HG02840 (cell line): ENCODE measurements around the gene MUC20.
"Not testable (repeated sequence)": the region's sequence is repeated elsewhere in the genome, so short reads cannot be mapped to it uniquely, and the experiment has no call there.

Experiments
- ATAC-seq: cut with Tn5 transposase; IDR thresholded peaks from one replicate; pipeline ENCODE4 v1.9.1; 2021; ENCODE audit warnings: mild to moderate bottlenecking, moderate library complexity, moderate number of reproducible peaks; ENCODE audit not compliant: unreplicated experiment, low FRiP score

MUC20 gene

GRCh38 chr3:195692781-195693427 is 27.9 kb upstream of the MUC20 start:
- ATAC-seq, result no peak

- no peak for ATAC-seq
Measured at GRCh38 chr3:195693428-195694216, 27.2 kb upstream of the MUC20 start.

DNA sequence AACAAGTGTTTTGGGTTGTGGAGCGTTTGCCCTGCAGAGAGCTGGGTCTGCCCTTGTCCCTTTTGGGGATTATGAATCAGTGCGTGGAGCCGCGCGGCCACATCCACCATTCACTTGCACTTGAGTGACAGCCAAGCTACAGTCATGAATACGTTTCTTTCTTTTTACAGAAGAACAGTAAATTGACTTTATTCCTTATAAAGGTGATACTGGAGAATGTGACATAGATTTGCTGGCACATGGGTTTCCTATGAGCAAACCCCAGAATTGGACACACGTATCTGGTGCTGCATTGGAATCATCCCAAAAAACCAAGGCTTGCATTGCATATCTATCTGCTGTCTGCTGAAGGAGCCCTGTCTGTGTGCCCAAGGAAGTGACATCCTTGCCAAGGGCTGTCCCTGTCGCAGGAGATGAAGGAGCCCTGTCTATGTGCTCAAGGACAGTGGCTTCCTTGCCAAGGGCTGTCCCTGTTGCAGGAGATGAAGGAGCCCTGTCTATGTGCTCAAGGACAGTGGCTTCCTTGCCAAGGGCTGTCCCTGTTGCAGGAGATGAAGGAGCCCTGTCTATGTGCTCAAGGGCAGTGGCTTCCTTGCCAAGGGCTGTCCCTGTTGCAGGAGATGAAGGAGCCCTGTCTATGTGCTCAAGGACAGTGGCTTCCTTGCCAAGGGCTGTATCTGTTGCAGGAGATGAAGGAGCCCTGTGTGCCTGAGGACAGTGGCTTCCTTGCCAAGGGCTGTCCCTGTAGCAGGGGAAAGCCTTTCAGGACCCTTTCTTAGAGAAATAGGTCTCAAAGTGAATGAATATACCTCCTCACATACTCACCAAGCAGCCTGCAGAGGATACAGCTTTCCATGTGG is 26.3 kb upstream of the MUC20 start:
- not testable (repeated sequence) for ATAC-seq

- ATAC-seq, result no peak
Measured at GRCh38 chr3:195696632-195697278, 24.0 kb upstream of the MUC20 start.

DNA sequence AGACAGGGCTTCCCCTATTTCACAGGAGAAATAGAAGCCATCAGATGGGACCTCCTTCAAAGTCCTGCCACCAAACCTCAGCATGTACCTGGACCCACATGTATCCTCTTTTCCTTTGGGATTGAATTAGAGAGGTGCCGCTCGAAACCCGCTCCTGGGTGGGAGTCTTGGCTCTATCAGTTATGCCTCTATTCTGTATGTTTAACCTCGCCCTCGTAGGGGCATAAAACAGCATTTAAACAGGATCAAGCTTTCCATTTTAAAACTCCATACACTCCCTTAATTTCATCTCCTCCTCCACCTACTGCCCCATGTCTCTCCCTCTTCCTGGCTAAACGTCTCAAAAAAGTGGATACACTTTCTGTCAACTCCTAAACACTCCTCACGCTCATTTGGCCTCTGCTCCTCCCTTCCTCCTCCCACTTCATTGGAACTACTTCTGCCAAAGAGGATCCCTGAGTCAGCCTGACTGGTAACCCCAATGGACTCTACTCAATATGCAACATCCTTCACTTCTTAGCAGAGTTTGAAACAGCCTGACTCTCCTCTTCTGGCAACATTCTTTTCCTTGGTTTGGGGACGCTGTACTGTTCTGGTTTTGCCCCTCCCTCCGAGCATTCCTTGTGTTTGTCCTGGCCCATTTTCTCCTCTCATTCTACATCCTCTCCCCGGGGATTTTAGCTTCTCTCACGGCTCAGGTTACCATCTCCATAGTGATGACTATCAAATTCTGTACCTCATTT is 23.0 kb upstream of the MUC20 start:
- no peak for ATAC-seq

GRCh38 chr3:195698325-195698646 is 22.5 kb upstream of the MUC20 start:
- ATAC-seq, result no peak

DNA sequence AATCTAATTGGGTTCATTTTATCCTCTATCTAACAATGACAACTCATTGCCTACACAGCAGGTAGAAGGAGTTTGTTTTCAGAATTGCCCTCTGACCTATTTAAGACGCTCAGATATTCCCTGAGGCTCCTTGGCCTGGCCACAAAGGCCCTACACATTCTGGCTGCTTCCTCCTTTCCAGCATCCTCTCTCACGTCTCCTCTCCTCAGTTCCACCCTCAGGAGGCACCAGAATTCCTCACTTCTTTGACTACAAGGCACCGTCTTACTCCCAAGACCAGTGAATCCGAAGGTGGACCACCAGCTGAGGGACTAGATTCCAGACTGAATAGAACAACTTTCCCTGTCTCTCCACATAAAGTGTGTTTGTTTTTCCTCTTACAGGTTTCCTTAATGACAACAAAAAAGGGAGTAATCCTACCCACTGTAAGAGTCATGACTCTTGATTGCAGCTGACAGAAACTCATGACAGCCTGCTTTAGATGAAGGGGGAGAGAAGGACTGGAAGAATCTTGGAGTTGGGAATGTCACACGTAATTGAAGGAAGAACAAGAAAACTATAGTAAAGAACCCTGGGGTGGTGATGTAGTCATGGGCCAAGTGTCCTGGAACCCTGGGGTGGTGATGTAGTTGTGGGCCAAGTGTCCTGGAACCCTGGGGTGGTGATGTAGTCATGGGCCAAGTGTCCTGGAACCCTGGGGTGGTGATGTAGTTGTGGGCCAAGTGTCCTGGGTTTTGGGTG is 22.0 kb upstream of the MUC20 start:
- no peak for ATAC-seq

GRCh38 chr3:195699388-195699771 is 21.4 kb upstream of the MUC20 start:
- no peak for ATAC-seq

- no peak for ATAC-seq
Measured at GRCh38 chr3:195699860-195700259, 20.9 kb upstream of the MUC20 start.

DNA sequence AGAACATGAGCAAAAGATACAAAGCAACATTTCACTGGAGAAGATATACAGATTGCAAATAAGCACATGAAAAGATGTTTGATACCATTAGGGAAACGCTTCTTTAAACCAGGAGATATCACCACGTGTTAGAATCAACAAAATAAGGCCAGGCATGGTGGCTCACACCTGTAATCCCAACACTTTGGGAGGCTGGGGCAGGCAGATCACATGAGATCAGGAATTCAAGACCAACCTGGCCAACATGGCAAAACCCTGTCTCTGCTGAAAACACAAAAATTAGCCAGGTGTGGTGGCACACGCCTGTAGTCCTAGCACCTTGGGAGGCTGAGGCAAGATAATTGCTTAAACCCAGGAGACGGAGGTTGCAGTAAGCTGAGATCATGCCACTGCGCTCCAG is 20.5 kb upstream of the MUC20 start:
- no peak for ATAC-seq

DNA sequence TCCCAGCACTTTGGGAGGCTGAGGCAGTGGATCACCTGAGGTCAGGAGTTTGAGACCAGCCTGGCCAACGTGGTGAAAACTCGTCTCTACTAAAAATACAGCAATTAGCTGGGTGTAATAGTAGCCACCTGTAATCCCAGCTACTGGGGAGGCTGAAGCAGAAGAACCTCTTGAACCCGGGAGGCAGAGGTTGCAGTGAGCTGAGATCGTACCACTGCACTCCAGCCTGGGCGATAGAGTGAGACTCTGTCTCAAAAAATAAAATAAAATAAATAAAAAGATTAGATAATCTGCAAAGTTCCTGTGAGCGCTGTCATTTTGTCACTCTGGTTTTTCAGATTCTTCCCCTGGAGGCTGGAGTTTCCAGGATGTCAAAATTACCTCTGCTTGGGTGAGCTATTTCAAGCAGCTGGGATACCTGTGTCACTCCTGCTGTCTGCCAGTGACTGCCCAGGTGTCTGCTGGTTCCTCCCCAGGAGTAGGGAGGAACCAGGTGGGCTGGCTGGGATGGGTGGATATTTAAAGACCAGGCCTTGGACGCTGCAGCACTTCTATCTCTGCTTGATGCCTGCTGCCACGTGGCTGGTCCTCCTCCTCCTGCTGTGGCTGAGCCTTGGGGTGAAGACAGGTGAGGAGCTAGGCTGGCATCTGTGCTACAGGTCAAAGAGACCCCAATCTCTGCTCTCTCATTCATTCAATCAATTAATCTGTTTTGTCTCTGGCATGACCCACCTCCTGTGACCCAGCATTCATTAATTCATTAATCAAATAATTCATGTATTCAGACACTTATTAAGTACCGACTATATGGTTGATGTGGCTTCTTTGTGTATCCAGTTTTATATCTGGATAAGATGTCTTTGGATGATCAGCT is 19.5 kb upstream of the MUC20 start:
- no peak for ATAC-seq

- no peak for ATAC-seq
Measured at GRCh38 chr3:195703776-195704175, 17.0 kb upstream of the MUC20 start.

GRCh38 chr3:195704433-195704999 is 16.3 kb upstream of the MUC20 start:
- ATAC-seq, result no peak

DNA sequence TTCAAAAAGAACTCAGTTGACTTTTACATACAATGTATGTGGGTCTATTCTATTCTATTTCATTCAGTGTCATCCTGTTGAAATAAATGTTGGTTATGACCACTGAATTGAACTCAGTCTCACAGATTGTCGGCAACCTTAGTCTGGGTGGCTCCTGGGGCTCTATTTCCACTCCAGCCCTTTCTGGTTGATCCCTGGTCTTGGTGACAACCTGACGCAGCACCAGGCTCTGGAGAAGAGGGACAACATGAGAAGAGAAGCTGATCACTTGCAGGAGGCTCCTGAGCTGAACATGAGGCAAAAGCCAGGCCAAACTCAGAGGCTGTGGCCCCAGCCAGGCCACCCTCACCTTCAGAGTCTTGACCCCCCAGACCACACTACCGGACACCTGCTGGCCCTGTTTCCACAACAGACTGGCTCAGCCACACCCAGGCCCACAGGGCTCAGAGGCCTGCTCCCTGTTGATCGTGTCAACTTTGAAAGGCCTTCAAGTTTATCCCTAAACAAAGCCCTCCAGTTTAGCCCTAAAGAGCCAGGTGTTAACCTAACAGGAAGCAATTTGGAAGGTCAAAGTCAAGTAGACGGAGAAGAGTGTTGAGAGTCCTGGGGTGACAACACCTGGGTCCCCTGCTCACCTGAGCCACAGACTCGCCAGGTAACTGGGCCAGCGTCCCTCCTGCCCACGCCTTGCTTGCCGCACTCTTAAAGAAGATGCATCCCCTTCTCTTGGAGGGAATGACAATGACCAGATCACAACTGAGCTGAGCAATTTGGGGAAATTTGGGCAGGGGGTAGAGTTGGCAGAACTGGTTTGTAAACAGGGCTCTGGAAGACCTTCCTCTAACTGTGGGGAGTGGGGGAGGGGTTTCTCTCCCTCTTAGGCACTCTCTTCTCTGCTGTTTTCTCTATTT is 15.4 kb upstream of the MUC20 start:
- ATAC-seq, result no peak

DNA sequence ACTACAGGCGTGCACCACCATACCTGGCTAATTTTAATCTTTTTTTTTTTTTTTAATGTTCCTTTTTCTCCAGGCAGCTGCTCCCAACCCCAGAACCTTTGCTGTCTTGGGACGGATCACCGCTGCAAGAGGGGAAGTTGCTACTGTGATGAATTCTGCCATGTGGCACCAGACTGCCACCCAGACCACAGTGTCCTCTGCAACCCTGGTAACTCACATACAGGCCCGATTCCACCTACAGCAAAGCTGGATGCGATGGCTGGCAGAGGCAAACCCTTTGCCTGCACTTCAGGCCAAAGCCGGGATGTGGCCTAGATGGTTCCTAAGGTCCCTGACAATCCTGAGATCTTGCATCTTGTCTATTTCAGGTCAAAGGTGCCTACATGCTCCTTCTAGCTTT is 12.7 kb upstream of the MUC20 start:
- ATAC-seq, result no peak

GRCh38 chr3:195708626-195709481 is 11.9 kb upstream of the MUC20 start:
- no peak for ATAC-seq
